A549 (cell line): ENCODE data around the gene DNASE2. TPM values are rescaled to one million over a fixed set of nuclear protein-coding genes. Genes with fewer than 3 reads are reported as not detected.

Experiments
- ATAC-seq, 2 experiments: fragments of 200-7000 bp in 1 of 2; fragments of >200 bp in 1 of 2; cut with Nextera tagmentation in 1 of 2; cut with Tn5 transposase in 1 of 2; 3 replicates each; pipeline versions ENCODE4 v1.8.0 to v1.9.1; 2018 to 2020; ENCODE audit warnings: mild to moderate bottlenecking in 1 of 2, moderate library complexity in 1 of 2
- CTCF ChIA-PET: fragments of 300-600 bp; sonication (Branson Sonifier 250); formaldehyde crosslinking; extraction: SDS; loops from one replicate; lab custom pipeline; 2021; ENCODE audit warnings: antibody characterized with exemption, inconsistent platforms; lab: Yijun Ruan, JAX
- POLR2A ChIA-PET: fragments of 350-600 bp; formaldehyde crosslinking; extraction: SDS; loops from one replicate; lab custom pipeline; 2021; ENCODE audit warnings: antibody characterized with exemption, inconsistent platforms; lab: Yijun Ruan, JAX
- DNase-seq, 2 experiments: peaks; one replicate each; pipeline versions ENCODE4 v3.0.0 to v3.0.0-alpha.2; 2011 to 2016; ENCODE audit warnings: low read depth in 1 of 2, low spot score in 1 of 2
- FAIRE-seq: peaks from 2 replicates; lab custom pipeline; 2011; peaks lifted over from hg19 to GRCh38; lab: Jason Lieb, UNC
- H3K27ac ChIP-seq, 2 experiments: fragments of >200 bp; sonication (Bioruptor Twin); formaldehyde crosslinking; 3 replicates each; pipeline ENCODE4 v1.5.1; 2016 to 2017
- H3K4me1 ChIP-seq: fragments of >200 bp; sonication (Bioruptor Twin); formaldehyde crosslinking; 3 replicates; pipeline ENCODE4 v1.6.1; 2016
- H3K4me2 ChIP-seq: fragments of >200 bp; sonication (Bioruptor Twin); formaldehyde crosslinking; 3 replicates; pipeline ENCODE4 v1.6.1; 2016
- H3K4me3 ChIP-seq: fragments of >200 bp; sonication (Bioruptor Twin); formaldehyde crosslinking; 3 replicates; pipeline ENCODE4 v1.5.1; 2016
- H3K9me3 ChIP-seq: fragments of >200 bp; sonication (Bioruptor Twin); formaldehyde crosslinking; 3 replicates; pipeline ENCODE4 v1.6.1; 2016
- CBX2 ChIP-seq: fragments of 200-600 bp; sonication (generic); IDR thresholded peaks from 2 replicates; pipeline ENCODE4 v1.6.1; 2016; ENCODE audit warnings: low read depth, mild to moderate bottlenecking, borderline replicate concordance
- CHD2 ChIP-seq: fragments of 150-350 bp; IDR thresholded peaks from 2 replicates; pipeline ENCODE4 v1.6.1; 2014; ENCODE audit warnings: low read length; ENCODE audit not compliant: partially characterized antibody
- EHF ChIP-seq: fragments of 250-450 bp; sonication (Bioruptor Pico); IDR thresholded peaks from 2 replicates; pipeline ENCODE4 v1.5.0; 2020; ENCODE audit warnings: mild to moderate bottlenecking
- FOSL2 ChIP-seq, 2 experiments: fragments of 450-650 bp in 1 of 2; fragments of >200 bp in 1 of 2; sonication (Bioruptor Twin) in 1 of 2; formaldehyde crosslinking; IDR thresholded peaks; 2 replicates each; pipeline versions ENCODE4 v1.5.0 to v1.6.1; 2016 to 2020; ENCODE audit warnings: mild to moderate bottlenecking in 1 of 2, moderate library complexity in 1 of 2
- JUNB ChIP-seq: fragments of >200 bp; sonication (Bioruptor Twin); formaldehyde crosslinking; IDR thresholded peaks from 2 replicates; pipeline ENCODE4 v1.6.1; 2016
- KDM1A ChIP-seq: fragments of 200-600 bp; sonication (generic); IDR thresholded peaks from 2 replicates; pipeline ENCODE4 v1.6.1; 2016; ENCODE audit warnings: low read depth, mild to moderate bottlenecking
- MAZ ChIP-seq: fragments of 150-350 bp; IDR thresholded peaks from 2 replicates; pipeline ENCODE4 v1.6.1; 2014; ENCODE audit warnings: antibody characterized with exemption, low read depth, low read length, borderline replicate concordance
- POLR2A ChIP-seq: IDR thresholded peaks from 2 replicates; pipeline ENCODE4 v1.6.1; 2012; ENCODE audit warnings: mild to moderate bottlenecking, low read length
- RARB ChIP-seq: fragments of 250-450 bp; sonication (Bioruptor Pico); IDR thresholded peaks from 2 replicates; pipeline ENCODE4 v1.8.0; 2021; ENCODE audit warnings: mild to moderate bottlenecking, moderate library complexity
- RFX5 ChIP-seq: fragments of 450-650 bp; IDR thresholded peaks from 2 replicates; pipeline ENCODE4 v1.7.1; 2014; ENCODE audit warnings: antibody characterized with exemption, mild to moderate bottlenecking, moderate library complexity
- SMC3 ChIP-seq: fragments of >200 bp; sonication (Bioruptor Twin); formaldehyde crosslinking; IDR thresholded peaks from 3 replicates; pipeline ENCODE4 v1.6.1; 2018; ENCODE audit warnings: inconsistent platforms
- ZFP36 ChIP-seq: fragments of 450-650 bp; IDR thresholded peaks from 2 replicates; pipeline ENCODE4 v1.6.1; 2014; ENCODE audit warnings: borderline replicate concordance; ENCODE audit not compliant: partially characterized antibody
- ZNF302 ChIP-seq: fragments of 250-450 bp; sonication (Bioruptor Pico); IDR thresholded peaks from 2 replicates; pipeline ENCODE4 v1.9.0; 2021; ENCODE audit warnings: inconsistent platforms, mild to moderate bottlenecking, moderate library complexity
- WGBS: methylation state at CpG from one replicate; pipeline ENCODE4 v1.1.6; 2017; ENCODE audit errors: missing lambda C conversion rate; 5-methylcytosine and 5-hydroxymethylcytosine counted together
- polyA plus RNA-seq, 4 experiments: library from polyadenylated mRNA; depleted of rRNA in 3 of 4; stranded (reverse); fragments of >200 nt; fragmentation: RNase III in 1 of 4; extraction: RNeasy Plus Mini Kit Qiagen cat#74134 plus additional on column Dnase treatment in 1 of 4; gene quantifications; 2 replicates in 3 of 4; 3 replicates in 1 of 4; pipeline ENCODE4 v1.2.3, GENCODE V29; 2011 to 2017
- TF ChIP-seq, protein P1 (sequence below): fragments of >200 bp; sonication (Bioruptor Twin); formaldehyde crosslinking; IDR thresholded peaks from 3 replicates; pipeline ENCODE4 v1.5.1; 2016
- TF ChIP-seq, protein P2 (sequence below): IDR thresholded peaks from 2 replicates; pipeline ENCODE4 v1.6.1; 2012
- TF ChIP-seq, protein P3 (sequence below): fragments of >200 bp; sonication (Bioruptor Twin); formaldehyde crosslinking; IDR thresholded peaks from 3 replicates; pipeline ENCODE4 v1.6.1; 2016

DNASE2 gene
- polyA plus RNA-seq, 2 of the 4 experiments (the other 2 are of a cell fraction), result 15.7 to 24.9 TPM

DNA sequence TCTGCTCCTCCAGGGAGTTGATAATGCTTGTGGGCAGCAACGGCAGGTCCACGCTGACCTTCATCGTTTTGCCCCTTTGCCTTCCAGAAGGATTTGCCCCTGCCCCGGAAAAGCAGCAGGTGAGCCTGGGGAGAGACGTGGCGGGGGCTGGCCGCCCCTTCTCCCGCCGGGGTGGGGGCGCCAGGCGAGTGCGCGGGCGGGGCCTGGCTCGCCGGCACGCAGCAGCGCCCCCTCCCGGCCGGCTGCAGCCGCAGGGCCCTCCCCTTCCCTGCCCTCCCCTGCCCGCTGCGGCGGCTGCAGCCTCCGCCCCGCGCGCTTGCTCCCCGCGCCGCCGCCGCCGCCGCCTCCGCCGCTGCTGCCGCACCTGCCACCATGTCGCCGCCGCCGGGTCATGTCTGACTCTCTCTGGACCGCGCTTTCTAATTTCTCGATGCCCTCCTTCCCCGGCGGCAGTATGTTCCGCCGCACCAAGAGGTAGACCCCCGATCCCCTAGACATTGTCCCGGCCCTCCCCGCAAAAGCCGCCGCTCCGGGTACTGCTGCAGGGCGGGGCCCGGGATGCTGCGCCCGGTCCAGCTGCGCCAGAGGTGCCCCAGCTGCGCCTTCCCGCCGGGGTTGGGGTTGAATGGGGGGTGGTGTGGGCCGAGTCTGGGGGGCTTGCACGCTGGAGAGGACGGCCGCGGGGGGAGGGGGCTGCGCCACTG is 42.9 kb downstream of the DNASE2 start, which contains the start of gene MAST1:
Gene MAST1, plus strand, starts transcription at position 334 of the 704 bp plus-strand sequence. Its CDS starts 58 bp downstream, at position 392.
- Histone ChIP-seq H3K27ac (peak within 1 kb of the TSS; percentile 71 to 87), H3K9me3 (no peaks in the 10 kb centered on the region), H3K4me1 (peaks cover 10% of the 10 kb centered on the region; the same call in 1 of the 3 replicates), H3K4me3 (peak within 1 kb of the TSS; percentile 78), H3K4me2 (peak within 1 kb of the TSS; percentile 66)
- ATAC-seq (peak; percentile 59 to 68), FAIRE-seq (no peak), DNase-seq (peak in 1 of 2 experiments; percentile 46)
- CTCF ChIA-PET, result interaction anchor here (0.6 to 2.9 kb wide), 9 partner anchors 9 to 153 kb away, joined by 3 to 27 read pairs (median 3); no protein-coding TSS in a partner anchor
- 0% methylated on average over 9 of the region's 69 CpGs for WGBS
- POLR2A ChIA-PET, result no interaction called here
- TF ChIP-seq EHF (CRISPR knock-in tag) (no peak), SMC3 (peak; percentile 19; the same call in 1 of the 3 replicates), KDM1A (no peak), CHD2 (no peak), JUNB (no peak), MAZ (0 out of 2 replicates have a peak, but pooled peaks have one; percentile 23), CBX2 (no peak), POLR2A (no peak), RARB (CRISPR knock-in tag) (no peak)
- TF ChIP-seq, protein P1, sequence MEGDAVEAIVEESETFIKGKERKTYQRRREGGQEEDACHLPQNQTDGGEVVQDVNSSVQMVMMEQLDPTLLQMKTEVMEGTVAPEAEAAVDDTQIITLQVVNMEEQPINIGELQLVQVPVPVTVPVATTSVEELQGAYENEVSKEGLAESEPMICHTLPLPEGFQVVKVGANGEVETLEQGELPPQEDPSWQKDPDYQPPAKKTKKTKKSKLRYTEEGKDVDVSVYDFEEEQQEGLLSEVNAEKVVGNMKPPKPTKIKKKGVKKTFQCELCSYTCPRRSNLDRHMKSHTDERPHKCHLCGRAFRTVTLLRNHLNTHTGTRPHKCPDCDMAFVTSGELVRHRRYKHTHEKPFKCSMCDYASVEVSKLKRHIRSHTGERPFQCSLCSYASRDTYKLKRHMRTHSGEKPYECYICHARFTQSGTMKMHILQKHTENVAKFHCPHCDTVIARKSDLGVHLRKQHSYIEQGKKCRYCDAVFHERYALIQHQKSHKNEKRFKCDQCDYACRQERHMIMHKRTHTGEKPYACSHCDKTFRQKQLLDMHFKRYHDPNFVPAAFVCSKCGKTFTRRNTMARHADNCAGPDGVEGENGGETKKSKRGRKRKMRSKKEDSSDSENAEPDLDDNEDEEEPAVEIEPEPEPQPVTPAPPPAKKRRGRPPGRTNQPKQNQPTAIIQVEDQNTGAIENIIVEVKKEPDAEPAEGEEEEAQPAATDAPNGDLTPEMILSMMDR, result peak; percentile 69

DNA sequence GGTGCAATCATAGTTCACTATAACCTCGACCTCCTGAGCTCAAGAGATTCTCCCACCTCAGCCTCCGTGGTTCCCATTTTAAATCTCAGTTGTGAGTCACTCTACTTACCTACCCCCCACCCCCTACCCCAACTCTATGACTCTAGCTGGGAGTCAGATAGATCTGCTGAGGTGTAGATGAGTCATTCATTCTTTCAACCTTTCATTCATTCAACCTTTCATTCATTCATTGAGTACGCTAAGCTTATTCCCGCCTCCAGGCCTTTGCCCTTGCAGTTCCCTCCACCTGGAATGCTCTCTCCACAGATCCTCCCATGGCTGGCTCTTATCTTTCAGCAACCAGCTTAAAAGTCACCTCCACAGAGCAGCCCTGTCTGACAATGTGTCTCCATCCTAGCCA is 44.0 kb downstream of the DNASE2 start:
- FAIRE-seq (no peak), DNase-seq (no peak), ATAC-seq (no peak)
- Histone ChIP-seq H3K4me1 (peaks cover 17% of the 10 kb centered on the region), H3K9me3 (no peaks in the 10 kb centered on the region), H3K27ac (no peak overlapping the region), H3K4me2 (no peak overlapping the region), H3K4me3 (no peak overlapping the region)
- ChIA-PET POLR2A (interaction anchor here (0.6 kb wide), 1 partner anchor 155 kb away, joined by 13 read pairs; no protein-coding TSS in a partner anchor), CTCF (interaction anchor here (0.7 to 2.9 kb wide), 11 partner anchors 9 to 79 kb away, joined by 3 to 27 read pairs (median 4); no protein-coding TSS in a partner anchor)
- TF ChIP-seq ZFP36 (peak; percentile 25), ZNF302 (CRISPR knock-in tag) (no peak), FOSL2 (IDR thresholded peaks at IDR 0.05) (no peak), FOSL2 (CRISPR knock-in tag; IDR thresholded peaks at IDR 0.05) (peak; percentile 39; the same call in 1 of the 2 replicates)
- 55% methylated on average over 4 of the region's 4 CpGs for WGBS

DNA sequence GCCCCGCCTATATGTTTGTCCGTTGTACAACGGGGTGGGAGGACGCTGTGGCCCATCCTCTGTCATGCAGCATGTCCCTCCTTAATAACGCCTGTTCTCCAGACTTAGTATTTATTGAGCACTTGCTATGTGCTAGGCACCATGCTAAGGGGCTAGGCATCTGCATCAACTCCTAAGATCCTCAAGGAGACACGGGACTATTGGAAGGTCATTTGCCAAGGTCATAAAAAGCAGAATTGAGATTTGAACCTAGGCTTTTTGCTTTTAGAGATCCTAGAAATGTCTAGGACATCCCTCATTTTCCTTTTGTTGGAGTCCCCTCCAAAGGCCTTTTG is 44.8 kb downstream of the DNASE2 start:
- no peak for FAIRE-seq
- WGBS, result 13% methylated on average over 6 of the region's 6 CpGs
- H3K9me3 ChIP-seq, result no peaks in the 10 kb centered on the region
- TF ChIP-seq ZFP36 (no peak), MAZ (no peak), RFX5 (no peak)
- TF ChIP-seq, protein P2, sequence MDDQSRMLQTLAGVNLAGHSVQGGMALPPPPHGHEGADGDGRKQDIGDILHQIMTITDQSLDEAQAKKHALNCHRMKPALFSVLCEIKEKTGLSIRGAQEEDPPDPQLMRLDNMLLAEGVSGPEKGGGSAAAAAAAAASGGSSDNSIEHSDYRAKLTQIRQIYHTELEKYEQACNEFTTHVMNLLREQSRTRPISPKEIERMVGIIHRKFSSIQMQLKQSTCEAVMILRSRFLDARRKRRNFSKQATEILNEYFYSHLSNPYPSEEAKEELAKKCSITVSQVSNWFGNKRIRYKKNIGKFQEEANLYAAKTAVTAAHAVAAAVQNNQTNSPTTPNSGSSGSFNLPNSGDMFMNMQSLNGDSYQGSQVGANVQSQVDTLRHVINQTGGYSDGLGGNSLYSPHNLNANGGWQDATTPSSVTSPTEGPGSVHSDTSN, result no peak
- TF ChIP-seq, protein P3, sequence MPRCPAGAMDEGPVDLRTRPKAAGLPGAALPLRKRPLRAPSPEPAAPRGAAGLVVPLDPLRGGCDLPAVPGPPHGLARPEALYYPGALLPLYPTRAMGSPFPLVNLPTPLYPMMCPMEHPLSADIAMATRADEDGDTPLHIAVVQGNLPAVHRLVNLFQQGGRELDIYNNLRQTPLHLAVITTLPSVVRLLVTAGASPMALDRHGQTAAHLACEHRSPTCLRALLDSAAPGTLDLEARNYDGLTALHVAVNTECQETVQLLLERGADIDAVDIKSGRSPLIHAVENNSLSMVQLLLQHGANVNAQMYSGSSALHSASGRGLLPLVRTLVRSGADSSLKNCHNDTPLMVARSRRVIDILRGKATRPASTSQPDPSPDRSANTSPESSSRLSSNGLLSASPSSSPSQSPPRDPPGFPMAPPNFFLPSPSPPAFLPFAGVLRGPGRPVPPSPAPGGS, result no peak
- TF ChIP-seq, all 56 proteins: peak for 0
- CTCF ChIA-PET, result interaction anchor here (0.7 to 2.8 kb wide), 4 partner anchors 8 to 79 kb away, joined by 3 to 11 read pairs (median 6); no protein-coding TSS in a partner anchor
- Histone ChIP-seq H3K4me2 (peak overlapping the region; percentile 72; the same call in 2 of the 3 replicates), H3K4me1 (peaks cover 17% of the 10 kb centered on the region), H3K4me3 (no peak overlapping the region), H3K27ac (no peak overlapping the region)
- DNase-seq (no peak), ATAC-seq (no peak)
- POLR2A ChIA-PET, result interaction anchor here (0.6 kb wide), 1 partner anchor 154 kb away, joined by 13 read pairs; no protein-coding TSS in a partner anchor
